HFF-Myc (cell line): Measurements from ENCODE around the gene PRR12.

ENCODE experiments used
- DNase-seq: peaks from one replicate; pipeline ENCODE4 v3.0.0-alpha.2; 2011; ENCODE audit warnings: low read depth; ENCODE audit errors: extremely low read depth
- H3K4me3 ChIP-seq: replicated peaks from 2 replicates; pipeline ENCODE4 v1.5.1; 2011; ENCODE audit warnings: low read depth, mild to moderate bottlenecking, control low read depth, low read length
- CTCF ChIP-seq: IDR thresholded peaks from 2 replicates; pipeline ENCODE4 v1.5.1; 2012; ENCODE audit warnings: mild to moderate bottlenecking, low read depth, low read length, control low read depth; ENCODE audit errors: missing control alignments

The PRR12 gene

GRCh38 chr19:49573009-49573408, 18.0 kb upstream of the PRR12 start:
- DNase-seq: no peak
- no peak for TF ChIP-seq CTCF
- no peak overlapping the region for H3K4me3 ChIP-seq

- DNase-seq: no peak
- no peak overlapping the region for H3K4me3 ChIP-seq
- no peak for TF ChIP-seq CTCF
Measured at GRCh38 chr19:49573425-49573824, 17.6 kb upstream of the PRR12 start.

- H3K4me3 ChIP-seq: no peak overlapping the region
- no peak for TF ChIP-seq CTCF
- no peak for DNase-seq
Measured at GRCh38 chr19:49574206-49574755, 16.7 kb upstream of the PRR12 start.

- TF ChIP-seq CTCF: no peak
- peak overlapping the region; percentile 63 for H3K4me3 ChIP-seq
- DNase-seq: no peak
Measured at GRCh38 chr19:49579193-49579592, 11.8 kb upstream of the PRR12 start.

GRCh38 chr19:49579947-49580263, 11.1 kb upstream of the PRR12 start:
- peak overlapping the region; percentile 63 for H3K4me3 ChIP-seq
- no peak for DNase-seq
- TF ChIP-seq CTCF: no peak

GRCh38 chr19:49580264-49581006, 10.5 kb upstream of the PRR12 start, which contains the start of gene NOSIP:
TSS of gene NOSIP (minus strand) at chr19:49580556. CDS start at chr19:49560691, 19,865 bp downstream.
- H3K4me3 ChIP-seq: peak within 1 kb of the TSS; percentile 63
- TF ChIP-seq CTCF: no peak
- DNase-seq: peak; percentile 93
